ENCODE results near the gene RCAN2.
"Not testable (repeated sequence)": the region's sequence is repeated elsewhere in the genome, so short reads cannot be mapped to it uniquely, and the experiment has no call there.

- not testable (repeated sequence) for TF ChIP-seq POLR2AphosphoS5 (IDR thresholded peaks at IDR 0.05); CTCF (IDR thresholded peaks at IDR 0.05); POLR2A (IDR thresholded peaks at IDR 0.05; ENCODE audit: low read depth)
Measured at GRCh38 chr6:46405620-46406180, 85.5 kb downstream of the RCAN2 start.

All from esophagus muscularis mucosa (tissue), 3 donors.